C4-2B (cell line): ENCODE data around the gene SMIM38.

Experiments used
- CTCF ChIP-seq: fragments of 450-650 bp; conservative IDR thresholded peaks from 2 replicates; pipeline ENCODE4 v1.5.1; 2017; ENCODE audit warnings: mild to moderate bottlenecking
- ZFX ChIP-seq: fragments of 450-650 bp; IDR thresholded peaks from 2 replicates; pipeline ENCODE4 v1.6.1; 2017

GRCh38 chr11:69156673-69157155, 979 bp downstream of the SMIM38 start:
- TF ChIP-seq CTCF: no peak
- no peak for TF ChIP-seq ZFX
